IMR-90 (cell line): ENCODE results near the gene DNAJC17. TPM values are rescaled to one million over a fixed set of nuclear protein-coding genes. Genes with fewer than 3 reads are reported as not detected.

Experiments used
- ATAC-seq: fragments of 200-7000 bp; cut with Tn5 transposase; 2 replicates; pipeline ENCODE4 v1.9.1; 2020; ENCODE audit warnings: low read depth, mild to moderate bottlenecking, moderate library complexity
- BruUV-seq: library from RNA; stranded (reverse); fragments of 400-500 nt; replicated peaks from 2 replicates; lab custom pipeline; 2021; lab: Mats Ljungman, UMichigan
- CTCF ChIA-PET: fragments of 300-600 bp; formaldehyde crosslinking; extraction: SDS; loops from one replicate; lab custom pipeline; 2021; ENCODE audit warnings: antibody characterized with exemption; lab: Yijun Ruan, JAX
- POLR2A ChIA-PET: fragments of 300-600 bp; sonication (Branson Sonifier 250); formaldehyde crosslinking; loops from one replicate; lab custom pipeline; 2022; ENCODE audit warnings: antibody characterized with exemption; ENCODE audit not compliant: unreplicated experiment; lab: Charles Lee
- DNase-seq: peaks from one replicate; pipeline ENCODE4 v3.0.0; 2013
- H2AFZ ChIP-seq: replicated peaks from 2 replicates; pipeline ENCODE3; 2013; ENCODE audit warnings: low read length, mild to moderate bottlenecking; ENCODE audit not compliant: poor library complexity
- H2AK5ac ChIP-seq: 2 replicates; pipeline ENCODE4 v1.6.1; 2013; ENCODE audit warnings: low read depth, low read length, inconsistent platforms
- H2AK9ac ChIP-seq: replicated peaks from 2 replicates; pipeline ENCODE3; 2013; ENCODE audit warnings: mild to moderate bottlenecking, low read depth, low read length, moderate library complexity; ENCODE audit not compliant: poor library complexity
- H2BK120ac ChIP-seq: 2 replicates; pipeline ENCODE4 v1.6.1; 2013; ENCODE audit warnings: low read depth, low read length, inconsistent platforms
- H2BK15ac ChIP-seq: 3 replicates; pipeline ENCODE4 v1.6.1; 2013; ENCODE audit warnings: low read depth, low read length, inconsistent platforms
- H2BK20ac ChIP-seq: 2 replicates; pipeline ENCODE4 v1.6.1; 2013; ENCODE audit warnings: low read depth, mild to moderate bottlenecking, inconsistent platforms, low read length, moderate library complexity
- H2BK5ac ChIP-seq: 2 replicates; pipeline ENCODE4 v1.6.1; 2013; ENCODE audit warnings: mild to moderate bottlenecking, low read depth, low read length, inconsistent platforms; ENCODE audit not compliant: poor library complexity, severe bottlenecking
- H3K14ac ChIP-seq: replicated peaks from 2 replicates; pipeline ENCODE4 v1.6.1; 2013; ENCODE audit warnings: low read depth, low read length, inconsistent platforms
- H3K18ac ChIP-seq: 2 replicates; pipeline ENCODE4 v1.6.1; 2013; ENCODE audit warnings: low read depth, low read length, control low read depth
- H3K23ac ChIP-seq: 2 replicates; pipeline ENCODE4 v1.6.1; 2013; ENCODE audit warnings: low read depth, low read length, inconsistent platforms
- H3K27ac ChIP-seq: 2 replicates; pipeline ENCODE4 v1.5.1; 2013; ENCODE audit warnings: mild to moderate bottlenecking, control low read depth, low read length; ENCODE audit not compliant: insufficient read depth
- H3K27me3 ChIP-seq: 2 replicates; pipeline ENCODE4 v1.6.1; 2013; ENCODE audit warnings: low read length; ENCODE audit not compliant: control insufficient read depth, insufficient read depth
- H3K36me3 ChIP-seq: 2 replicates; pipeline ENCODE4 v1.6.1; 2013; ENCODE audit warnings: low read length, mixed read lengths; ENCODE audit not compliant: control insufficient read depth, insufficient read depth
- H3K4ac ChIP-seq: 2 replicates; pipeline ENCODE4 v1.6.1; 2013; ENCODE audit warnings: low read depth, low read length, inconsistent platforms
- H3K4me1 ChIP-seq: 2 replicates; pipeline ENCODE4 v1.6.1; 2013; ENCODE audit warnings: low read length, mixed read lengths; ENCODE audit not compliant: control insufficient read depth, insufficient read depth
- H3K4me2 ChIP-seq: 2 replicates; pipeline ENCODE4 v1.6.1; 2013; ENCODE audit warnings: low read depth, mild to moderate bottlenecking, control low read depth, low read length, moderate library complexity
- H3K4me3 ChIP-seq: 2 replicates; pipeline ENCODE4 v1.5.1; 2013; ENCODE audit warnings: low read depth, mild to moderate bottlenecking, control low read depth, low read length, moderate library complexity; ENCODE audit not compliant: insufficient read depth
- H3K56ac ChIP-seq: 2 replicates; pipeline ENCODE4 v1.6.1; 2013; ENCODE audit warnings: low read length, inconsistent platforms; ENCODE audit not compliant: insufficient read depth; ENCODE audit errors: extremely low read depth
- H3K79me1 ChIP-seq, 2 experiments: 2 replicates each; pipeline ENCODE4 v1.6.1; 2013; ENCODE audit warnings: low read length in 2 of 2, inconsistent platforms in 1 of 2, low read depth in 1 of 2
- H3K9ac ChIP-seq: 2 replicates; pipeline ENCODE4 v1.6.1; 2013; ENCODE audit warnings: low read depth, low read length, control low read depth
- H3K9me1 ChIP-seq: 2 replicates; pipeline ENCODE4 v1.6.1; 2013; ENCODE audit warnings: low read length, inconsistent platforms; ENCODE audit not compliant: insufficient read depth
- H3K9me3 ChIP-seq: 2 replicates; pipeline ENCODE4 v1.6.1; 2013; ENCODE audit warnings: low read length; ENCODE audit not compliant: control insufficient read depth, insufficient read depth
- H4K20me1 ChIP-seq: 2 replicates; pipeline ENCODE4 v1.6.1; 2013; ENCODE audit warnings: low read length, inconsistent platforms; ENCODE audit not compliant: insufficient read depth
- H4K5ac ChIP-seq: 2 replicates; pipeline ENCODE4 v1.6.1; 2013; ENCODE audit warnings: mild to moderate bottlenecking, low read depth, low read length, control low read depth
- H4K8ac ChIP-seq, 2 experiments: 2 replicates each; pipeline ENCODE4 v1.6.1; 2013; ENCODE audit warnings: low read depth in 2 of 2, low read length in 2 of 2, control low read depth in 1 of 2, inconsistent platforms in 1 of 2
- H4K91ac ChIP-seq: 2 replicates; pipeline ENCODE4 v1.6.1; 2013; ENCODE audit warnings: low read depth, low read length, inconsistent platforms; ENCODE audit not compliant: insufficient read depth
- BHLHE40 ChIP-seq: fragments of 150-350 bp; IDR thresholded peaks from 2 replicates; pipeline ENCODE4 v1.6.1; 2016; ENCODE audit warnings: mild to moderate bottlenecking, low read depth, low read length
- CEBPB ChIP-seq: IDR thresholded peaks from 2 replicates; pipeline ENCODE4 v1.6.1; 2012; ENCODE audit warnings: low read depth, low read length, improper control_type of control experiment
- CHD1 ChIP-seq: IDR thresholded peaks from 2 replicates; pipeline ENCODE4 v1.6.1; 2012; ENCODE audit warnings: low read depth, low read length, improper control_type of control experiment
- FOS ChIP-seq: fragments of 150-350 bp; IDR thresholded peaks from 2 replicates; pipeline ENCODE4 v1.6.1; 2016; ENCODE audit warnings: low read depth, low read length
- MAFK ChIP-seq: IDR thresholded peaks from 2 replicates; pipeline ENCODE4 v1.6.1; 2012; ENCODE audit warnings: low read depth, low read length, improper control_type of control experiment
- MAZ ChIP-seq: IDR thresholded peaks from 2 replicates; pipeline ENCODE4 v1.6.1; 2012; ENCODE audit warnings: low read depth, mild to moderate bottlenecking, low read length, improper control_type of control experiment, moderate library complexity, borderline replicate concordance
- MXI1 ChIP-seq: IDR thresholded peaks from 2 replicates; pipeline ENCODE4 v1.6.1; 2012; ENCODE audit warnings: low read depth, mild to moderate bottlenecking, low read length, moderate library complexity, borderline replicate concordance
- NFE2L2 ChIP-seq: fragments of 150-350 bp; IDR thresholded peaks from 2 replicates; pipeline ENCODE4 v1.6.1; 2016; ENCODE audit warnings: low read depth, mild to moderate bottlenecking, low read length
- POLR2A ChIP-seq: IDR thresholded peaks from 2 replicates; pipeline ENCODE4 v1.6.1; 2012; ENCODE audit warnings: mild to moderate bottlenecking, low read depth, low read length
- RAD21 ChIP-seq: IDR thresholded peaks from 2 replicates; pipeline ENCODE4 v1.6.1; 2012; ENCODE audit warnings: low read length, improper control_type of control experiment
- RCOR1 ChIP-seq: IDR thresholded peaks from 2 replicates; pipeline ENCODE4 v1.6.1; 2012; ENCODE audit warnings: mild to moderate bottlenecking, low read length, improper control_type of control experiment; ENCODE audit not compliant: insufficient replicate concordance
- RFX5 ChIP-seq: IDR thresholded peaks from 2 replicates; pipeline ENCODE4 v1.8.0; 2012; ENCODE audit warnings: low read depth, mild to moderate bottlenecking, low read length, moderate library complexity
- SMC3 ChIP-seq: fragments of 150-350 bp; IDR thresholded peaks from 2 replicates; pipeline ENCODE4 v1.6.1; 2016; ENCODE audit warnings: low read depth, mild to moderate bottlenecking, antibody characterized with exemption, low read length, moderate library complexity
- WGBS, 2 experiments: methylation state at CpG; one replicate each; pipeline versions ENCODE4 v1.1.5 to v1.1.7; 2013; ENCODE audit warnings: missing lambda C conversion rate in 2 of 2; ENCODE audit not compliant: insufficient read length in 1 of 2; ENCODE audit errors: extremely low coverage in 2 of 2; 5-methylcytosine and 5-hydroxymethylcytosine counted together
- dilution Hi-C: fragments of 300-500 bp; cut with HindIII; formaldehyde crosslinking; loops from one replicate; pipeline ENCODE4 v1.14.3; 2018; ENCODE audit warnings: low sequenced_read_pairs; ENCODE audit not compliant: unreplicated experiment
- in situ Hi-C: fragments of 300-500 bp; cut with MboI; formaldehyde crosslinking; loops from 3 replicates; pipeline ENCODE4 v1.14.3; 2019; ENCODE audit warnings: low sequenced_read_pairs, inconsistent platforms, mixed read lengths
- intact Hi-C: fragments of 100-400 bp; cut with micrococcal nuclease; formaldehyde crosslinking; loops from 2 replicates; pipeline ENCODE4 v1.10.0; 2022
- polyA plus RNA-seq, 3 experiments: library from polyadenylated mRNA; depleted of rRNA; stranded (reverse); fragments of >200 nt; gene quantifications; 2 replicates each; pipeline ENCODE4 v1.2.3, GENCODE V29; 2012; ENCODE audit warnings: low replicate concordance in 1 of 3
- total RNA-seq: library from RNA; depleted of rRNA; stranded (reverse); fragments of >200 nt; gene quantifications from 2 replicates; pipeline ENCODE4 v1.2.3, GENCODE V29; 2012
- TF ChIP-seq, protein P1 (sequence below): fragments of 150-350 bp; IDR thresholded peaks from 2 replicates; pipeline ENCODE4 v1.6.1; 2017; ENCODE audit warnings: mild to moderate bottlenecking, antibody characterized with exemption, low read length, low read depth
- TF ChIP-seq, protein P2 (sequence below): conservative IDR thresholded peaks from 2 replicates; pipeline ENCODE4 v1.5.1; 2012; ENCODE audit warnings: mild to moderate bottlenecking, low read depth, low read length, improper control_type of control experiment
- TF ChIP-seq, protein P3 (sequence below): fragments of 150-350 bp; IDR thresholded peaks from 2 replicates; pipeline ENCODE4 v1.6.1; 2016; ENCODE audit warnings: low read depth, mild to moderate bottlenecking, low read length, moderate library complexity, borderline replicate concordance

The DNAJC17 gene
- total and polyA plus RNA-seq, 2 of the 4 experiments (the other 2 are of a cell fraction), result 58.6 to 107 TPM

DNA sequence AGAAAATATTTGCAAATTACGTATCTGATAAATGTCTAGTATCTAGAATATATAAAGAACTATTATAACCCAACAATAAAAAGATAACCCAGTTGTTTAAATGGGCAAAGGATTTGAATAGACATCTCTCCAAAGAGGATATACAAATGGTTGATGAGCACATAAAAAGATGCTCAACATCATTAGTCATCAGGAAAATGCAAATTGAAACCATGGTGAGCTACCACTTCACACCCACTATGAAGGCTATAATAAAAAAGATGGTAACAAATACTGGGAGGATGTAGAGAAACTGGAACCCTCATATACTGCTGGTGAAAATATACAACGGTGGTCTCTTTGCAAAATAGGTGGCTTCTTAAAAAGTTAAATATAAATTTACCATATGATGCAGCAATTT is 84.3 kb downstream of the DNAJC17 start:
- no peak overlapping the region for H2AK5ac ChIP-seq
- H4K8ac ChIP-seq, result no peak overlapping the region
- no peak for TF ChIP-seq FOS
- no peak for TF ChIP-seq NFE2L2
- no peak for TF ChIP-seq MXI1
- TF ChIP-seq, protein P1, sequence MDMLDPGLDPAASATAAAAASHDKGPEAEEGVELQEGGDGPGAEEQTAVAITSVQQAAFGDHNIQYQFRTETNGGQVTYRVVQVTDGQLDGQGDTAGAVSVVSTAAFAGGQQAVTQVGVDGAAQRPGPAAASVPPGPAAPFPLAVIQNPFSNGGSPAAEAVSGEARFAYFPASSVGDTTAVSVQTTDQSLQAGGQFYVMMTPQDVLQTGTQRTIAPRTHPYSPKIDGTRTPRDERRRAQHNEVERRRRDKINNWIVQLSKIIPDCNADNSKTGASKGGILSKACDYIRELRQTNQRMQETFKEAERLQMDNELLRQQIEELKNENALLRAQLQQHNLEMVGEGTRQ, result no peak
- TF ChIP-seq RAD21, result no peak
- TF ChIP-seq MAZ, result no peak
- no peak for TF ChIP-seq RCOR1
- TF ChIP-seq BHLHE40, result no peak
- TF ChIP-seq SMC3, result no peak
- TF ChIP-seq POLR2A, result no peak
- no peak for TF ChIP-seq CHD1
- TF ChIP-seq, protein P2, sequence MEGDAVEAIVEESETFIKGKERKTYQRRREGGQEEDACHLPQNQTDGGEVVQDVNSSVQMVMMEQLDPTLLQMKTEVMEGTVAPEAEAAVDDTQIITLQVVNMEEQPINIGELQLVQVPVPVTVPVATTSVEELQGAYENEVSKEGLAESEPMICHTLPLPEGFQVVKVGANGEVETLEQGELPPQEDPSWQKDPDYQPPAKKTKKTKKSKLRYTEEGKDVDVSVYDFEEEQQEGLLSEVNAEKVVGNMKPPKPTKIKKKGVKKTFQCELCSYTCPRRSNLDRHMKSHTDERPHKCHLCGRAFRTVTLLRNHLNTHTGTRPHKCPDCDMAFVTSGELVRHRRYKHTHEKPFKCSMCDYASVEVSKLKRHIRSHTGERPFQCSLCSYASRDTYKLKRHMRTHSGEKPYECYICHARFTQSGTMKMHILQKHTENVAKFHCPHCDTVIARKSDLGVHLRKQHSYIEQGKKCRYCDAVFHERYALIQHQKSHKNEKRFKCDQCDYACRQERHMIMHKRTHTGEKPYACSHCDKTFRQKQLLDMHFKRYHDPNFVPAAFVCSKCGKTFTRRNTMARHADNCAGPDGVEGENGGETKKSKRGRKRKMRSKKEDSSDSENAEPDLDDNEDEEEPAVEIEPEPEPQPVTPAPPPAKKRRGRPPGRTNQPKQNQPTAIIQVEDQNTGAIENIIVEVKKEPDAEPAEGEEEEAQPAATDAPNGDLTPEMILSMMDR, result no peak
- no peak for TF ChIP-seq CEBPB
- TF ChIP-seq, protein P3, sequence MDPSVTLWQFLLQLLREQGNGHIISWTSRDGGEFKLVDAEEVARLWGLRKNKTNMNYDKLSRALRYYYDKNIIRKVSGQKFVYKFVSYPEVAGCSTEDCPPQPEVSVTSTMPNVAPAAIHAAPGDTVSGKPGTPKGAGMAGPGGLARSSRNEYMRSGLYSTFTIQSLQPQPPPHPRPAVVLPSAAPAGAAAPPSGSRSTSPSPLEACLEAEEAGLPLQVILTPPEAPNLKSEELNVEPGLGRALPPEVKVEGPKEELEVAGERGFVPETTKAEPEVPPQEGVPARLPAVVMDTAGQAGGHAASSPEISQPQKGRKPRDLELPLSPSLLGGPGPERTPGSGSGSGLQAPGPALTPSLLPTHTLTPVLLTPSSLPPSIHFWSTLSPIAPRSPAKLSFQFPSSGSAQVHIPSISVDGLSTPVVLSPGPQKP, result no peak
- no peak for TF ChIP-seq MAFK
- no peak for TF ChIP-seq RFX5
- no peak overlapping the region for H3K4me3 ChIP-seq
- CTCF ChIA-PET, result interaction anchor here (1.4 kb wide), 1 partner anchor 24 kb away, joined by 3 read pairs; no protein-coding TSS in a partner anchor
- no peak overlapping the region for H2AFZ ChIP-seq
- no peak overlapping the region for H2BK5ac ChIP-seq
- H4K20me1 ChIP-seq, result no peaks in the 10 kb centered on the region
- H3K4ac ChIP-seq, result no peak overlapping the region
- H2BK15ac ChIP-seq, result no peak overlapping the region
- H3K56ac ChIP-seq, result no peak overlapping the region
- no peak overlapping the region for H3K27ac ChIP-seq
- DNase-seq (peak; percentile 20), ATAC-seq (no peak; the same call in 1 of the 2 replicates)
- BruUV-seq, result no TSS peak
- no peak overlapping the region for H2BK20ac ChIP-seq
- H3K23ac ChIP-seq, result no peak overlapping the region
- 0 out of 2 replicates have a peak, but pooled peaks cover 1% of the 10 kb centered on the region for H3K36me3 ChIP-seq
- H3K27me3 ChIP-seq, result no peaks in the 10 kb centered on the region
- POLR2A ChIA-PET, result no interaction called here
- H4K91ac ChIP-seq, result no peak overlapping the region
- no peak overlapping the region for H4K5ac ChIP-seq
- H3K9ac ChIP-seq, result no peak overlapping the region
- dilution Hi-C loops (no loop called here), intact Hi-C loops (no loop called here), in situ Hi-C loops (no loop called here)
- no peaks in the 10 kb centered on the region for H3K79me1 ChIP-seq
- H3K9me1 ChIP-seq, result no peaks in the 10 kb centered on the region
- no peaks in the 10 kb centered on the region for H3K9me3 ChIP-seq
- whole genome bisulfite sequencing, 2 experiments, result no CpG with 5 or more reads among the region's 2 CpGs
- no peak overlapping the region for H3K4me2 ChIP-seq
- H2BK120ac ChIP-seq, result no peak overlapping the region
- no peak overlapping the region for H2AK9ac ChIP-seq
- H3K18ac ChIP-seq, result no peak overlapping the region
- H3K14ac ChIP-seq, result no peak overlapping the region
- no peaks in the 10 kb centered on the region for H3K4me1 ChIP-seq
